ENCODE data around the gene LRRC4B. TPM values are rescaled to one million over a fixed set of nuclear protein-coding genes. Genes with fewer than 3 reads are reported as not detected.

The LRRC4B gene
- total RNA-seq, 1 donor from 2014 or later = 0.69 TPM

- no peak for TF ChIP-seq CTCF (conservative IDR thresholded peaks at IDR 0.05; ENCODE audit: low read depth, low read length)
- no peak for DNase-seq (ENCODE audit: low read depth)
- no peak overlapping the region for H3K4me3 ChIP-seq (ENCODE audit: low read depth, low read length)
Observed at GRCh38 chr19:50551034-50551714, 17.1 kb downstream of the LRRC4B start.

GRCh38 chr19:50550594-50550966 is 17.7 kb downstream of the LRRC4B start:
- no peak for DNase-seq (ENCODE audit: low read depth)
- TF ChIP-seq CTCF (conservative IDR thresholded peaks at IDR 0.05; ENCODE audit: low read depth, low read length) = no peak

GRCh38 chr19:50549927-50550593 is 18.2 kb downstream of the LRRC4B start:
- H3K4me3 ChIP-seq (ENCODE audit: low read depth, low read length) = no peak overlapping the region

More at GRCh38 chr19:50550594-50550966, 17.7 kb downstream of the LRRC4B start:
- H3K4me3 ChIP-seq (ENCODE audit: low read depth, low read length) = no peak overlapping the region

GRCh38 chr19:50549059-50549926 is 18.9 kb downstream of the LRRC4B start:
- no peak for DNase-seq (ENCODE audit: low read depth)
- no peak for TF ChIP-seq CTCF (conservative IDR thresholded peaks at IDR 0.05; ENCODE audit: low read depth, low read length)
- no peak overlapping the region for H3K4me3 ChIP-seq (ENCODE audit: low read depth, low read length)

More at GRCh38 chr19:50549927-50550593, 18.2 kb downstream of the LRRC4B start:
- no peak for TF ChIP-seq CTCF (conservative IDR thresholded peaks at IDR 0.05; ENCODE audit: low read depth, low read length)
- DNase-seq (ENCODE audit: low read depth) = no peak

GRCh38 chr19:50548191-50549058 is 19.8 kb downstream of the LRRC4B start:
- no peak for DNase-seq (ENCODE audit: low read depth)
- no peak for TF ChIP-seq CTCF (conservative IDR thresholded peaks at IDR 0.05; ENCODE audit: low read depth, low read length)
- no peak overlapping the region for H3K4me3 ChIP-seq (ENCODE audit: low read depth, low read length)
